Breast epithelium (tissue), 4 donors: ENCODE data around the gene CTSO. TPM values are rescaled to one million over a fixed set of nuclear protein-coding genes. Genes with fewer than 3 reads are reported as not detected.

ENCODE experiments used
- DNase-seq, 2 donors: peaks; one replicate each; pipeline ENCODE4 v3.0.0-alpha.2; 2019; ENCODE audit warnings: low spot score in 2 of 2
- H3K27ac ChIP-seq, 2 donors: fragments of 200-600 bp; sonication (generic) in 1 of 2; one replicate each; pipeline ENCODE4 v1.5.1; 2016 to 2019; ENCODE audit warnings: mild to moderate bottlenecking in 1 of 2
- H3K27me3 ChIP-seq, 2 donors: fragments of 200-600 bp; sonication (generic) in 1 of 2; one replicate each; pipeline versions ENCODE4 v1.5.1 to v1.6.0; 2017 to 2019; ENCODE audit warnings: control low read depth in 1 of 2, mild to moderate bottlenecking in 1 of 2
- H3K36me3 ChIP-seq: fragments of 200-600 bp; one replicate; pipeline ENCODE4 v1.5.1; 2019
- H3K4me1 ChIP-seq, 2 donors: fragments of 200-600 bp; sonication (generic); one replicate each; pipeline ENCODE4 v1.5.1; 2016 to 2019; ENCODE audit warnings: control low read depth in 1 of 2
- H3K4me3 ChIP-seq, 3 donors: fragments of 200-600 bp; sonication (generic); 1 replicate in 2 of 3; 2 replicates in 1 of 3; pipeline ENCODE4 v1.5.1; 2016 to 2019; ENCODE audit warnings: mild to moderate bottlenecking in 3 of 3, moderate library complexity in 2 of 3
- H3K9me3 ChIP-seq, 2 donors: fragments of 200-600 bp; sonication (generic) in 1 of 2; one replicate each; pipeline ENCODE4 v1.5.1; 2016 to 2019; ENCODE audit warnings: control low read depth in 1 of 2
- CTCF ChIP-seq, 3 donors: fragments of 450-650 bp; IDR thresholded peaks; one replicate each; pipeline ENCODE4 v1.5.1; 2016 to 2017; ENCODE audit warnings: antibody characterized with exemption in 3 of 3, mild to moderate bottlenecking in 3 of 3, moderate library complexity in 3 of 3
- POLR2A ChIP-seq: fragments of 450-650 bp; IDR thresholded peaks from one replicate; pipeline ENCODE4 v1.6.1; 2016; ENCODE audit warnings: antibody characterized with exemption, mild to moderate bottlenecking, moderate library complexity
- POLR2AphosphoS5 ChIP-seq, 3 donors: sonication (generic); formaldehyde crosslinking; IDR thresholded peaks; one replicate each; pipeline ENCODE4 v1.6.1; 2017; ENCODE audit warnings: antibody characterized with exemption in 3 of 3
- intact Hi-C: fragments of 100-400 bp; cut with DNase I; formaldehyde crosslinking; loops from one replicate; pipeline ENCODE4 v1.15.1; 2023; ENCODE audit warnings: low total_unique reads
- total RNA-seq, 3 donors: library from RNA; depleted of rRNA; stranded (reverse); fragments of >200 nt; gene quantifications; one replicate each; pipeline ENCODE4 v1.1.0, GENCODE V29; 2016

Gene CTSO
- total RNA-seq, 3 donors from 2014 or later = 19.4 to 37.5 (median 20.0) TPM

GRCh38 chr4:155909615-155910226 lies 43.9 kb downstream of the CTSO start:
- H3K36me3 ChIP-seq = no peaks in the 10 kb centered on the region
- H3K4me3 ChIP-seq = no peak overlapping the region
- no peaks in the 10 kb centered on the region for H3K27me3 ChIP-seq
- intact Hi-C loops = no loop called here
- no peaks in the 10 kb centered on the region for H3K9me3 ChIP-seq
- TF ChIP-seq POLR2A (no peak), POLR2AphosphoS5 (IDR thresholded peaks at IDR 0.05) (no peak), CTCF (IDR thresholded peaks at IDR 0.05) (no peak)
- DNase-seq = no peak
- H3K4me1 ChIP-seq = no peaks in the 10 kb centered on the region
- H3K27ac ChIP-seq = no peak overlapping the region

GRCh38 chr4:155908187-155909139 lies 45.2 kb downstream of the CTSO start:
- TF ChIP-seq CTCF (IDR thresholded peaks at IDR 0.05) = no peak
- no peak for TF ChIP-seq POLR2AphosphoS5 (IDR thresholded peaks at IDR 0.05)
- TF ChIP-seq POLR2A = no peak
- H3K9me3 ChIP-seq = no peaks in the 10 kb centered on the region
- DNase-seq = no peak
- H3K27me3 ChIP-seq = no peaks in the 10 kb centered on the region
- no peak overlapping the region for H3K27ac ChIP-seq
- no peak overlapping the region for H3K4me3 ChIP-seq
- no peaks in the 10 kb centered on the region for H3K4me1 ChIP-seq
- intact Hi-C loops = no loop called here
- no peaks in the 10 kb centered on the region for H3K36me3 ChIP-seq

- Histone ChIP-seq H3K27me3 (no peaks in the 10 kb centered on the region), H3K4me1 (no peaks in the 10 kb centered on the region), H3K27ac (no peak overlapping the region), H3K4me3 (no peak overlapping the region), H3K36me3 (no peaks in the 10 kb centered on the region), H3K9me3 (no peaks in the 10 kb centered on the region)
- intact Hi-C loops = no loop called here
- DNase-seq = no peak
- no peak for TF ChIP-seq CTCF (IDR thresholded peaks at IDR 0.05)
- TF ChIP-seq POLR2AphosphoS5 (IDR thresholded peaks at IDR 0.05) = no peak
- TF ChIP-seq POLR2A = no peak
Measured at GRCh38 chr4:155907556-155907955, 46.1 kb downstream of the CTSO start.

- Histone ChIP-seq H3K27me3 (no peaks in the 10 kb centered on the region), H3K9me3 (no peaks in the 10 kb centered on the region), H3K27ac (no peak overlapping the region), H3K4me1 (no peaks in the 10 kb centered on the region), H3K36me3 (no peaks in the 10 kb centered on the region), H3K4me3 (no peak overlapping the region)
- TF ChIP-seq CTCF (IDR thresholded peaks at IDR 0.05) = no peak
- no peak for TF ChIP-seq POLR2A
- no peak for TF ChIP-seq POLR2AphosphoS5 (IDR thresholded peaks at IDR 0.05)
- peak in 1 of 2 donors; percentile 18 for DNase-seq
- intact Hi-C loops = no loop called here
Measured at GRCh38 chr4:155906554-155907247, 47.0 kb downstream of the CTSO start.
